Measurements from ENCODE around the gene TRPC3. TPM values are rescaled to one million over a fixed set of nuclear protein-coding genes. Genes with fewer than 3 reads are reported as not detected.

The TRPC3 gene
- total and polyA plus RNA-seq, 2 experiments from 2014 or later: 0.22 TPM; not detected in 1

GRCh38 chr4:121875652-121876051, 76.2 kb downstream of the TRPC3 start:
- H3K9me2 ChIP-seq (ENCODE audit: insufficient read depth): no peaks in the 10 kb centered on the region
- no peaks in the 10 kb centered on the region for H3K36me3 ChIP-seq (ENCODE audit: low read depth)
- no peak overlapping the region for H3K27ac ChIP-seq
- peaks cover 5% of the 10 kb centered on the region for H3K27me3 ChIP-seq (replicated peaks; ENCODE audit: insufficient read depth)
- H3K9ac ChIP-seq: no peak overlapping the region
- 61 to 67% methylated on average over 2 of the region's 2 CpGs for WGBS, 2 experiments (ENCODE audit: low coverage in 1 of 2, low lambda C conversion rate in 2 of 2, missing lambda C conversion rate in 2 of 2)
- H3K9me3 ChIP-seq (ENCODE audit: low read depth): no peaks in the 10 kb centered on the region
- H3F3A ChIP-seq (ENCODE audit: insufficient read depth): no peaks in the 10 kb centered on the region
- no peak for TF ChIP-seq EZH2 (IDR thresholded peaks at IDR 0.05; ENCODE audit: insufficient read depth, poor library complexity, severe bottlenecking)
- no peak for TF ChIP-seq EZH2phosphoT487 (IDR thresholded peaks at IDR 0.05; ENCODE audit: insufficient read depth, low read depth)
- H4K20me1 ChIP-seq (ENCODE audit: insufficient read depth): no peaks in the 10 kb centered on the region
- no peak overlapping the region for H2AFZ ChIP-seq
- no peak overlapping the region for H3K4me2 ChIP-seq (ENCODE audit: unreplicated experiment)
- no peak overlapping the region for H3K4me3 ChIP-seq
- in situ Hi-C loops (cut with MboI): loop anchor here (25.0 kb wide), 1 partner anchor 687 kb away; no protein-coding TSS in a partner anchor
- no peaks in the 10 kb centered on the region for H3K4me1 ChIP-seq (ENCODE audit: insufficient read depth)
- no peak for DNase-seq
- H3K79me2 ChIP-seq (ENCODE audit: insufficient read depth): no peaks in the 10 kb centered on the region

GRCh38 chr4:121873604-121874003, 78.3 kb downstream of the TRPC3 start:
- TF ChIP-seq EZH2phosphoT487 (IDR thresholded peaks at IDR 0.05; ENCODE audit: insufficient read depth, low read depth) (no peak), EZH2 (IDR thresholded peaks at IDR 0.05; ENCODE audit: insufficient read depth, poor library complexity, severe bottlenecking) (no peak)
- Histone ChIP-seq H3K4me1 (ENCODE audit: insufficient read depth) (peaks cover 7% of the 10 kb centered on the region), H3K27me3 (replicated peaks; ENCODE audit: insufficient read depth) (no peaks in the 10 kb centered on the region), H4K20me1 (ENCODE audit: insufficient read depth) (no peaks in the 10 kb centered on the region), H3K27ac (no peak overlapping the region), H3K36me3 (ENCODE audit: low read depth) (no peaks in the 10 kb centered on the region), H3F3A (ENCODE audit: insufficient read depth) (no peaks in the 10 kb centered on the region), H3K4me2 (ENCODE audit: unreplicated experiment) (no peak overlapping the region), H3K79me2 (ENCODE audit: insufficient read depth) (peaks cover 12% of the 10 kb centered on the region), H2AFZ (no peak overlapping the region), H3K9me2 (ENCODE audit: insufficient read depth) (no peaks in the 10 kb centered on the region), H3K9ac (no peak overlapping the region), H3K4me3 (no peak overlapping the region), H3K9me3 (ENCODE audit: low read depth) (no peaks in the 10 kb centered on the region)
- no peak for DNase-seq
- in situ Hi-C loops (cut with MboI): no loop called here
- WGBS, 2 experiments (ENCODE audit: low coverage in 1 of 2, low lambda C conversion rate in 2 of 2, missing lambda C conversion rate in 2 of 2): 48 to 55% methylated on average over 3 of the region's 3 CpGs

GRCh38 chr4:121869841-121870822, 81.7 kb downstream of the TRPC3 start, which contains the start of gene BBS7:
TSS of gene BBS7 (minus strand) at chr4:121870474. CDS start at chr4:121870313, 161 bp downstream.
- Histone ChIP-seq H3K4me1 (ENCODE audit: insufficient read depth) (peaks cover 7% of the 10 kb centered on the region), H2AFZ (peak within 1 kb of the TSS; percentile 99), H3K4me2 (ENCODE audit: unreplicated experiment) (peak within 1 kb of the TSS; percentile 80), H3K36me3 (ENCODE audit: low read depth) (peaks cover 30% of the 10 kb centered on the region), H3K9me2 (ENCODE audit: insufficient read depth) (no peaks in the 10 kb centered on the region), H3K9ac (peak within 1 kb of the TSS; percentile 77), H3K79me2 (ENCODE audit: insufficient read depth) (peaks cover 31% of the 10 kb centered on the region), H3K27me3 (replicated peaks; ENCODE audit: insufficient read depth) (no peaks in the 10 kb centered on the region), H3K9me3 (ENCODE audit: low read depth) (no peaks in the 10 kb centered on the region), H3K4me3 (peak within 1 kb of the TSS; percentile 91), H4K20me1 (ENCODE audit: insufficient read depth) (no peaks in the 10 kb centered on the region), H3F3A (ENCODE audit: insufficient read depth) (no peaks in the 10 kb centered on the region), H3K27ac (peak within 1 kb of the TSS; percentile 69)
- in situ Hi-C loops (cut with MboI): no loop called here
- WGBS, 2 experiments (ENCODE audit: low coverage in 1 of 2, low lambda C conversion rate in 2 of 2, missing lambda C conversion rate in 2 of 2): 1% methylated on average over 46 to 55 of the region's 58 CpGs
- DNase-seq: peak; percentile 95
- TF ChIP-seq EZH2phosphoT487 (IDR thresholded peaks at IDR 0.05; ENCODE audit: insufficient read depth, low read depth): no peak
- TF ChIP-seq EZH2 (IDR thresholded peaks at IDR 0.05; ENCODE audit: insufficient read depth, poor library complexity, severe bottlenecking): no peak

GRCh38 chr4:121863799-121864198, 88.1 kb downstream of the TRPC3 start:
- H3K9ac ChIP-seq: no peak overlapping the region
- TF ChIP-seq EZH2 (IDR thresholded peaks at IDR 0.05; ENCODE audit: insufficient read depth, poor library complexity, severe bottlenecking): no peak
- TF ChIP-seq EZH2phosphoT487 (IDR thresholded peaks at IDR 0.05; ENCODE audit: insufficient read depth, low read depth): no peak
- no peaks in the 10 kb centered on the region for H3K9me3 ChIP-seq (ENCODE audit: low read depth)
- no peaks in the 10 kb centered on the region for H3K9me2 ChIP-seq (ENCODE audit: insufficient read depth)
- peaks cover 22% of the 10 kb centered on the region for H3K79me2 ChIP-seq (ENCODE audit: insufficient read depth)
- H3K36me3 ChIP-seq (ENCODE audit: low read depth): peaks cover 63% of the 10 kb centered on the region
- in situ Hi-C loops (cut with MboI): no loop called here
- no peaks in the 10 kb centered on the region for H4K20me1 ChIP-seq (ENCODE audit: insufficient read depth)
- WGBS, 2 experiments (ENCODE audit: low coverage in 1 of 2, low lambda C conversion rate in 2 of 2, missing lambda C conversion rate in 2 of 2): 81 to 82% methylated on average over 7 of the region's 7 CpGs
- H3K27ac ChIP-seq: no peak overlapping the region
- no peaks in the 10 kb centered on the region for H3F3A ChIP-seq (ENCODE audit: insufficient read depth)
- H3K4me2 ChIP-seq (ENCODE audit: unreplicated experiment): no peak overlapping the region
- peaks cover 2% of the 10 kb centered on the region for H3K4me1 ChIP-seq (ENCODE audit: insufficient read depth)
- no peak for DNase-seq
- no peaks in the 10 kb centered on the region for H3K27me3 ChIP-seq (replicated peaks; ENCODE audit: insufficient read depth)
- no peak overlapping the region for H2AFZ ChIP-seq
- H3K4me3 ChIP-seq: no peak overlapping the region

Measured in GM23248 (cell line).